IPS-NIHi7 (cell line): ENCODE data around the gene VPS72.

ENCODE experiments used
- DNase-seq: peaks from one replicate; pipeline ENCODE4 v3.0.0; 2012; ENCODE audit warnings: mixed read lengths; ENCODE audit errors: extremely low spot score

VPS72 gene

GRCh38 chr1:151187205-151187604 is 2.8 kb downstream of the VPS72 start:
- DNase-seq: no peak

- no peak for DNase-seq
Observed at GRCh38 chr1:151184211-151184610, 5.8 kb downstream of the VPS72 start.

GRCh38 chr1:151176514-151177045 is 13.4 kb downstream of the VPS72 start:
- no peak for DNase-seq

GRCh38 chr1:151175863-151176262 is 14.1 kb downstream of the VPS72 start, which contains the start of gene TMOD4:
Gene TMOD4, minus strand, starts transcription at chr1:151175981. Its CDS starts 1,106 bp downstream, at chr1:151174875.
- peak; percentile 50 for DNase-seq

GRCh38 chr1:151175041-151175741 is 14.8 kb downstream of the VPS72 start:
- DNase-seq: no peak

GRCh38 chr1:151171190-151171589 is 18.8 kb downstream of the VPS72 start:
- DNase-seq: no peak

- no peak for DNase-seq
Observed at GRCh38 chr1:151167116-151167515, 22.9 kb downstream of the VPS72 start.

- peak; percentile 39 for DNase-seq
Observed at GRCh38 chr1:151166505-151166956, 23.5 kb downstream of the VPS72 start.

- peak; percentile 94 for DNase-seq
Observed at GRCh38 chr1:151165738-151166504, 24.1 kb downstream of the VPS72 start, which contains the start of the genes LYSMD1 and SCNM1. Gene LYSMD1, minus strand, starts transcription at chr1:151165902. Its CDS starts 644 bp downstream, at chr1:151165258. Gene SCNM1, plus strand, starts transcription at chr1:151166144. Its CDS starts 9 bp downstream, at chr1:151166153.

GRCh38 chr1:151165281-151165737 is 24.7 kb downstream of the VPS72 start:
- peak; percentile 86 for DNase-seq

GRCh38 chr1:151164732-151165280 is 25.2 kb downstream of the VPS72 start:
- no peak for DNase-seq

- no peak for DNase-seq
Observed at GRCh38 chr1:151159373-151159772, 30.6 kb downstream of the VPS72 start.

- DNase-seq: no peak
Observed at GRCh38 chr1:151158751-151159251, 31.2 kb downstream of the VPS72 start.

- DNase-seq: no peak
Observed at GRCh38 chr1:151158326-151158725, 31.7 kb downstream of the VPS72 start.

- no peak for DNase-seq
Observed at GRCh38 chr1:151157067-151157531, 32.9 kb downstream of the VPS72 start.

GRCh38 chr1:151156515-151156819 is 33.5 kb downstream of the VPS72 start, which contains the start of gene TNFAIP8L2:
Gene TNFAIP8L2, plus strand, starts transcription at chr1:151156649. Its CDS starts 2,049 bp downstream, at chr1:151158698.
- no peak for DNase-seq

GRCh38 chr1:151147665-151148064 is 42.3 kb downstream of the VPS72 start:
- DNase-seq: no peak

GRCh38 chr1:151147132-151147503 is 42.9 kb downstream of the VPS72 start:
- no peak for DNase-seq

- DNase-seq: peak; percentile 95
Observed at GRCh38 chr1:151146412-151147131, 43.4 kb downstream of the VPS72 start, which contains the start of gene SEMA6C. Gene SEMA6C, minus strand, starts transcription at chr1:151146631. Its CDS starts 4,010 bp downstream, at chr1:151142621.

- DNase-seq: no peak
Observed at GRCh38 chr1:151146072-151146411, 44.0 kb downstream of the VPS72 start.
